Right lobe of liver (tissue), 4 donors: ENCODE data around the gene RIBC1.

ENCODE experiments used
- CTCF ChIP-seq, 4 donors: fragments of 200-600 bp in 3 of 4; fragments of 450-650 bp in 1 of 4; IDR thresholded peaks; one replicate each; pipeline versions ENCODE4 v1.5.1 to v1.8.0; 2016 to 2022; ENCODE audit warnings: antibody characterized with exemption in 4 of 4, mild to moderate bottlenecking in 2 of 4
- POLR2A ChIP-seq: fragments of 450-650 bp; IDR thresholded peaks from one replicate; pipeline ENCODE4 v1.6.1; 2017; ENCODE audit warnings: antibody characterized with exemption, mild to moderate bottlenecking
- donor health status: DM: no; HTN: no; CAD: no.
- donor health status: DM: no; HTN: no; CAD: no.
- donor health status: DM: no; HTN: yes; CAD: no.

GRCh38 chrX:53379008-53379710 lies 43.5 kb upstream of the RIBC1 start:
- no peak for TF ChIP-seq CTCF (IDR thresholded peaks at IDR 0.05)
- TF ChIP-seq POLR2A: no peak
